DMS79 treated with DMSO at 0.1 percent for 48 hours (cell line): ENCODE measurements around the gene BIRC5.

ENCODE experiments used
- DNase-seq: peaks from one replicate; lab custom pipeline; 2025; lab: John Stamatoyannopoulos, UW

Gene BIRC5

GRCh38 chr17:78256707-78257591 is 42.9 kb downstream of the BIRC5 start:
- no peak for DNase-seq

GRCh38 chr17:78257810-78258322 is 43.8 kb downstream of the BIRC5 start:
- no peak for DNase-seq

- no peak for DNase-seq
Measured at GRCh38 chr17:78258323-78259191, 44.5 kb downstream of the BIRC5 start.

- no peak for DNase-seq
Measured at GRCh38 chr17:78259192-78259554, 45.1 kb downstream of the BIRC5 start.

- no peak for DNase-seq
Measured at GRCh38 chr17:78263063-78263735, 49.1 kb downstream of the BIRC5 start.

- no peak for DNase-seq
Measured at GRCh38 chr17:78263736-78264340, 49.8 kb downstream of the BIRC5 start.

- DNase-seq, result no peak
Measured at GRCh38 chr17:78264590-78264989, 50.5 kb downstream of the BIRC5 start.

- DNase-seq, result no peak
Measured at GRCh38 chr17:78265121-78265520, 51.1 kb downstream of the BIRC5 start.

GRCh38 chr17:78266231-78266631 is 52.2 kb downstream of the BIRC5 start:
- DNase-seq, result no peak

- DNase-seq, result no peak
Measured at GRCh38 chr17:78266771-78267170, 52.7 kb downstream of the BIRC5 start.

GRCh38 chr17:78267253-78268073 is 53.4 kb downstream of the BIRC5 start:
- no peak for DNase-seq

GRCh38 chr17:78268191-78268874 is 54.3 kb downstream of the BIRC5 start:
- no peak for DNase-seq

- DNase-seq, result no peak
Measured at GRCh38 chr17:78268951-78269905, 55.2 kb downstream of the BIRC5 start.

- no peak for DNase-seq
Measured at GRCh38 chr17:78269955-78270381, 55.9 kb downstream of the BIRC5 start.

- no peak for DNase-seq
Measured at GRCh38 chr17:78271419-78272170, 57.5 kb downstream of the BIRC5 start.

GRCh38 chr17:78272181-78272913 is 58.3 kb downstream of the BIRC5 start:
- no peak for DNase-seq

- no peak for DNase-seq
Measured at GRCh38 chr17:78272914-78273258, 58.8 kb downstream of the BIRC5 start.

GRCh38 chr17:78273813-78274212 is 59.8 kb downstream of the BIRC5 start:
- DNase-seq, result no peak
